ACC112 (cell line): Measurements from ENCODE around the gene PPP1R36.
"Not testable (repeated sequence)": the region's sequence is repeated elsewhere in the genome, so short reads cannot be mapped to it uniquely, and the experiment has no call there.

Source experiments
- H2AFZ ChIP-seq: fragments of 200-600 bp; sonication (generic); one replicate; pipeline ENCODE4 v1.6.0; 2017; ENCODE audit warnings: antibody characterized with exemption, low read length; ENCODE audit not compliant: unreplicated experiment
- H3K27ac ChIP-seq: fragments of 200-600 bp; sonication (generic); 2 replicates; pipeline ENCODE4 v1.5.1; 2014; ENCODE audit warnings: low read depth, mild to moderate bottlenecking, antibody characterized with exemption, low read length, moderate library complexity
- H3K27me3 ChIP-seq: fragments of 200-600 bp; sonication (generic); 2 replicates; pipeline ENCODE4 v1.6.1; 2014; ENCODE audit warnings: mild to moderate bottlenecking, antibody characterized with exemption, low read length, moderate library complexity, mixed read lengths; ENCODE audit not compliant: insufficient read depth
- H3K36me3 ChIP-seq: fragments of 200-600 bp; sonication (generic); 2 replicates; pipeline ENCODE4 v1.6.1; 2016; ENCODE audit warnings: mild to moderate bottlenecking, antibody characterized with exemption, low read length, moderate library complexity, mixed read lengths; ENCODE audit not compliant: insufficient read depth
- H3K4me1 ChIP-seq: fragments of 200-600 bp; sonication (generic); one replicate; pipeline ENCODE4 v1.6.1; 2016; ENCODE audit warnings: low read length, mixed read lengths; ENCODE audit not compliant: insufficient read depth, unreplicated experiment, control insufficient read depth
- H3K4me3 ChIP-seq: fragments of 200-600 bp; sonication (generic); 2 replicates; pipeline ENCODE4 v1.5.1; 2014; ENCODE audit warnings: mild to moderate bottlenecking, low read depth, low read length
- H3K79me2 ChIP-seq: fragments of 200-600 bp; sonication (generic); one replicate; pipeline ENCODE4 v1.6.0; 2016; ENCODE audit warnings: low read length; ENCODE audit not compliant: control insufficient read depth, unreplicated experiment, insufficient read depth

Gene PPP1R36

GRCh38 chr14:64507376-64508156 lies 42.2 kb upstream of the PPP1R36 start:
- no peaks in the 10 kb centered on the region for H3K27me3 ChIP-seq
- peak overlapping the region; percentile 6; the same call in 1 of the 2 replicates for H3K27ac ChIP-seq
- H3K4me1 ChIP-seq: peaks cover 45% of the 10 kb centered on the region
- no peaks in the 10 kb centered on the region for H3K36me3 ChIP-seq
- H3K79me2 ChIP-seq: peaks cover 76% of the 10 kb centered on the region
- H3K4me3 ChIP-seq: peak overlapping the region; percentile 84
- no peak overlapping the region for H2AFZ ChIP-seq

GRCh38 chr14:64508215-64508776 lies 41.5 kb upstream of the PPP1R36 start:
- Histone ChIP-seq H3K27me3 (no peaks in the 10 kb centered on the region), H3K4me3 (peak overlapping the region; percentile 84; the same call in 1 of the 2 replicates), H3K36me3 (no peaks in the 10 kb centered on the region), H3K79me2 (peaks cover 79% of the 10 kb centered on the region), H3K4me1 (peaks cover 45% of the 10 kb centered on the region), H3K27ac (no peak overlapping the region), H2AFZ (no peak overlapping the region)

GRCh38 chr14:64509036-64509435 lies 40.7 kb upstream of the PPP1R36 start:
- Histone ChIP-seq H3K27me3 (no peaks in the 10 kb centered on the region), H3K27ac (no peak overlapping the region), H3K36me3 (no peaks in the 10 kb centered on the region), H3K4me1 (peaks cover 45% of the 10 kb centered on the region), H3K4me3 (no peak overlapping the region), H2AFZ (no peak overlapping the region), H3K79me2 (peaks cover 85% of the 10 kb centered on the region)

GRCh38 chr14:64510825-64511671 lies 38.7 kb upstream of the PPP1R36 start:
- Histone ChIP-seq H3K27me3 (no peaks in the 10 kb centered on the region), H2AFZ (no peak overlapping the region), H3K4me3 (no peak overlapping the region), H3K36me3 (no peaks in the 10 kb centered on the region), H3K27ac (peak overlapping the region; percentile 25; the same call in 1 of the 2 replicates), H3K79me2 (peaks cover 95% of the 10 kb centered on the region), H3K4me1 (peaks cover 45% of the 10 kb centered on the region)

GRCh38 chr14:64513271-64513670 lies 36.5 kb upstream of the PPP1R36 start:
- H3K36me3 ChIP-seq: no peaks in the 10 kb centered on the region
- H3K79me2 ChIP-seq: peaks cover 93% of the 10 kb centered on the region

GRCh38 chr14:64515053-64515452 lies 34.7 kb upstream of the PPP1R36 start:
- no peak overlapping the region for H2AFZ ChIP-seq
- H3K27me3 ChIP-seq: no peaks in the 10 kb centered on the region
- no peak overlapping the region for H3K27ac ChIP-seq
- H3K4me1 ChIP-seq: peaks cover 13% of the 10 kb centered on the region
- no peak overlapping the region for H3K4me3 ChIP-seq
- peaks cover 88% of the 10 kb centered on the region for H3K79me2 ChIP-seq
- H3K36me3 ChIP-seq: no peaks in the 10 kb centered on the region

More at GRCh38 chr14:64513271-64513670, 36.5 kb upstream of the PPP1R36 start:
- Histone ChIP-seq H3K27ac (no peak overlapping the region), H3K4me1 (peaks cover 25% of the 10 kb centered on the region), H3K27me3 (no peaks in the 10 kb centered on the region), H2AFZ (no peak overlapping the region), H3K4me3 (no peak overlapping the region)

GRCh38 chr14:64516969-64517368 lies 32.8 kb upstream of the PPP1R36 start:
- Histone ChIP-seq H3K27ac (no peak overlapping the region), H3K79me2 (peaks cover 86% of the 10 kb centered on the region), H3K4me1 (peaks cover 3% of the 10 kb centered on the region)

GRCh38 chr14:64517667-64518066 lies 32.1 kb upstream of the PPP1R36 start:
- not testable (repeated sequence) for H3K27ac ChIP-seq, H3K4me3 ChIP-seq, H3K27me3 ChIP-seq, H3K4me1 ChIP-seq, H2AFZ ChIP-seq
- H3K79me2 ChIP-seq: peaks cover 86% of the 10 kb centered on the region
- peaks cover 13% of the 10 kb centered on the region for H3K36me3 ChIP-seq

More at GRCh38 chr14:64516969-64517368, 32.8 kb upstream of the PPP1R36 start:
- H3K4me3 ChIP-seq: peak overlapping the region; percentile 43; the same call in 1 of the 2 replicates
- H3K36me3 ChIP-seq: peaks cover 6% of the 10 kb centered on the region; the same call in 1 of the 2 replicates
- H2AFZ ChIP-seq: no peak overlapping the region
- H3K27me3 ChIP-seq: no peaks in the 10 kb centered on the region

- Histone ChIP-seq H3K4me3 (no peak overlapping the region), H2AFZ (no peak overlapping the region), H3K79me2 (peaks cover 86% of the 10 kb centered on the region), H3K4me1 (peaks cover 3% of the 10 kb centered on the region), H3K36me3 (peaks cover 19% of the 10 kb centered on the region), H3K27ac (no peak overlapping the region), H3K27me3 (no peaks in the 10 kb centered on the region)
Observed at GRCh38 chr14:64518229-64518628, 31.5 kb upstream of the PPP1R36 start.

- Histone ChIP-seq H3K27me3 (no peaks in the 10 kb centered on the region), H3K36me3 (peaks cover 22% of the 10 kb centered on the region), H2AFZ (no peak overlapping the region), H3K79me2 (peaks cover 67% of the 10 kb centered on the region), H3K4me3 (no peak overlapping the region), H3K4me1 (peaks cover 3% of the 10 kb centered on the region), H3K27ac (no peak overlapping the region)
Observed at GRCh38 chr14:64520699-64521098, 29.1 kb upstream of the PPP1R36 start.
